SK-N-SH (cell line): Measurements from ENCODE around the gene CACNB3. TPM values are rescaled to one million over a fixed set of nuclear protein-coding genes. Genes with fewer than 3 reads are reported as not detected.

ENCODE experiments used
- CTCF ChIA-PET: fragments of 300-600, 350-600 bp; formaldehyde crosslinking; extraction: SDS; loops from one replicate; lab custom pipeline; 2021; lab: Yijun Ruan, JAX
- POLR2A ChIA-PET: fragments of 350-600 bp; sonication (Branson Sonifier 250); formaldehyde crosslinking; extraction: SDS; loops from one replicate; lab custom pipeline; 2020; ENCODE audit warnings: antibody characterized with exemption, inconsistent platforms; lab: Yijun Ruan, JAX
- DNase-seq: peaks from one replicate; pipeline ENCODE4 v3.0.0; 2012
- H2AFZ ChIP-seq: fragments of 200-600 bp; sonication (generic); 2 replicates; pipeline ENCODE4 v1.8.1; 2016; ENCODE audit warnings: antibody characterized with exemption, mild to moderate bottlenecking, low read depth
- H3F3A ChIP-seq: fragments of 200-600 bp; sonication (generic); replicated peaks from 2 replicates; pipeline ENCODE3; 2016; ENCODE audit warnings: antibody characterized with exemption, mild to moderate bottlenecking; ENCODE audit not compliant: insufficient read depth
- H3K27ac ChIP-seq, 2 experiments: fragments of 200-500 bp in 1 of 2; fragments of 200-600 bp in 1 of 2; sonication (Bioruptor generic) in 1 of 2; sonication (generic), shearing (Covaris generic) in 1 of 2; 2 replicates each; pipeline versions ENCODE4 v1.5.1 to v1.6.1; 2014 to 2016; ENCODE audit warnings: low read depth in 2 of 2, inconsistent platforms in 1 of 2, low read length in 1 of 2, mild to moderate bottlenecking in 1 of 2, mixed read lengths in 1 of 2
- H3K27me3 ChIP-seq: fragments of 200-600 bp; sonication (generic), shearing (Covaris generic); 2 replicates; pipeline ENCODE4 v1.6.1; 2016; ENCODE audit warnings: mixed run types; ENCODE audit not compliant: insufficient read depth
- H3K36me3 ChIP-seq, 2 experiments: fragments of 200-500 bp in 1 of 2; fragments of 200-600 bp in 1 of 2; sonication (Bioruptor generic) in 1 of 2; sonication (generic) in 1 of 2; replicated peaks in 1 of 2; 2 replicates each; pipeline versions ENCODE3 to v1.5.1; 2014 to 2016; ENCODE audit warnings: low read length in 1 of 2, mild to moderate bottlenecking in 1 of 2; ENCODE audit not compliant: insufficient read depth in 2 of 2, control insufficient read depth in 1 of 2
- H3K4me1 ChIP-seq, 2 experiments: fragments of 200-500 bp in 1 of 2; fragments of 200-600 bp in 1 of 2; sonication (Bioruptor generic) in 1 of 2; sonication (generic), shearing (Covaris generic) in 1 of 2; 2 replicates each; pipeline versions ENCODE4 v1.5.1 to v1.6.1; 2014 to 2016; ENCODE audit warnings: low read depth in 1 of 2, low read length in 1 of 2, mixed run types in 1 of 2; ENCODE audit not compliant: insufficient read depth in 2 of 2, control insufficient read depth in 1 of 2
- H3K4me2 ChIP-seq: fragments of 200-600 bp; sonication (generic), shearing (Covaris generic); 2 replicates; pipeline ENCODE4 v1.6.1; 2017; ENCODE audit warnings: mixed run types
- H3K4me3 ChIP-seq, 2 experiments: fragments of 200-500 bp in 1 of 2; fragments of 200-600 bp in 1 of 2; sonication (Bioruptor generic) in 1 of 2; sonication (generic), shearing (Covaris generic) in 1 of 2; 2 replicates each; pipeline versions ENCODE4 v1.5.1 to v1.8.1; 2014 to 2016; ENCODE audit warnings: low read depth in 2 of 2, inconsistent platforms in 1 of 2, low read length in 1 of 2, mild to moderate bottlenecking in 1 of 2, mixed read lengths in 1 of 2, moderate library complexity in 1 of 2
- H3K79me2 ChIP-seq: fragments of 200-600 bp; sonication (generic); 2 replicates; pipeline ENCODE4 v1.8.1; 2017; ENCODE audit warnings: mild to moderate bottlenecking; ENCODE audit not compliant: insufficient read depth
- H3K9ac ChIP-seq: fragments of 200-600 bp; sonication (generic); 2 replicates; pipeline ENCODE4 v1.6.1; 2017; ENCODE audit warnings: mixed run types
- H3K9me2 ChIP-seq: fragments of 200-600 bp; sonication (generic); 2 replicates; pipeline ENCODE4 v1.6.1; 2017; ENCODE audit warnings: mixed run types
- H3K9me3 ChIP-seq: fragments of 200-600 bp; sonication (generic); 2 replicates; pipeline ENCODE4 v1.6.1; 2017; ENCODE audit warnings: mixed run types, mild to moderate bottlenecking, moderate library complexity
- H4K20me1 ChIP-seq: fragments of 200-600 bp; sonication (generic); 2 replicates; pipeline ENCODE4 v1.6.1; 2017; ENCODE audit warnings: mild to moderate bottlenecking, mixed run types; ENCODE audit not compliant: insufficient read depth
- CTCF ChIP-seq: fragments of 200-600 bp; sonication (generic); IDR thresholded peaks from 2 replicates; pipeline ENCODE4 v1.6.1; 2017; ENCODE audit warnings: antibody characterized with exemption, mild to moderate bottlenecking, moderate library complexity
- ELF1 ChIP-seq: IDR thresholded peaks from 2 replicates; pipeline ENCODE4 v1.4.0; 2012
- FOSL2 ChIP-seq: IDR thresholded peaks from 2 replicates; pipeline ENCODE4 v1.4.0; 2012; ENCODE audit warnings: low read depth, mild to moderate bottlenecking, moderate library complexity, borderline replicate concordance
- IRF3 ChIP-seq: fragments of 150-350 bp; IDR thresholded peaks from 2 replicates; pipeline ENCODE4 v1.6.1; 2016; ENCODE audit warnings: mild to moderate bottlenecking, low read depth, low read length
- JUND ChIP-seq: IDR thresholded peaks from 2 replicates; pipeline ENCODE4 v1.4.0; 2012
- MAX ChIP-seq: IDR thresholded peaks from 2 replicates; pipeline ENCODE4 v1.4.0; 2012; ENCODE audit warnings: low read depth
- NFIC ChIP-seq: IDR thresholded peaks from 2 replicates; pipeline ENCODE4 v1.4.0; 2012; ENCODE audit warnings: borderline replicate concordance
- NRF1 ChIP-seq: IDR thresholded peaks from 2 replicates; pipeline ENCODE4 v1.6.1; 2012; ENCODE audit warnings: low read depth, mild to moderate bottlenecking, low read length
- PBX3 ChIP-seq: IDR thresholded peaks from 2 replicates; pipeline ENCODE4; 2012
- RAD21 ChIP-seq: IDR thresholded peaks from 2 replicates; pipeline ENCODE4 v1.6.1; 2012; ENCODE audit warnings: mild to moderate bottlenecking, low read length
- RFX5 ChIP-seq: IDR thresholded peaks from 2 replicates; pipeline ENCODE4 v1.6.1; 2012; ENCODE audit warnings: mild to moderate bottlenecking, improper control_type of control experiment, low read length
- RXRA ChIP-seq: IDR thresholded peaks from 2 replicates; pipeline ENCODE4 v1.4.0; 2012; ENCODE audit warnings: low read depth, mild to moderate bottlenecking, borderline replicate concordance
- TAF1 ChIP-seq: IDR thresholded peaks from 2 replicates; pipeline ENCODE4 v1.6.1; 2012; ENCODE audit warnings: low read depth, mild to moderate bottlenecking, low read length, moderate library complexity, borderline replicate concordance
- TCF12 ChIP-seq: IDR thresholded peaks from 2 replicates; pipeline ENCODE4 v1.4.0; 2012
- TEAD4 ChIP-seq: IDR thresholded peaks from 2 replicates; pipeline ENCODE4 v1.4.0; 2012; ENCODE audit warnings: mild to moderate bottlenecking, borderline replicate concordance; ENCODE audit not compliant: insufficient read depth
- USF1 ChIP-seq: IDR thresholded peaks from 2 replicates; pipeline ENCODE4 v1.4.0; 2012; ENCODE audit warnings: low read depth, borderline replicate concordance
- YY1 ChIP-seq: IDR thresholded peaks from 2 replicates; pipeline ENCODE4 v1.4.0; 2012; ENCODE audit warnings: low read depth, mild to moderate bottlenecking
- ZBTB33 ChIP-seq: IDR thresholded peaks from 2 replicates; pipeline ENCODE4 v1.4.0; 2012; ENCODE audit warnings: low read depth, borderline replicate concordance
- WGBS: methylation state at CpG from one replicate; pipeline ENCODE4 v1.1.6; 2017; ENCODE audit warnings: low lambda C conversion rate; 5-methylcytosine and 5-hydroxymethylcytosine counted together
- polyA plus RNA-seq, 3 experiments: library from polyadenylated mRNA; depleted of rRNA; stranded (reverse); fragments of >200 nt; gene quantifications; 2 replicates each; pipeline ENCODE4 v1.2.3, GENCODE V29; 2012

Gene CACNB3
- polyA plus RNA-seq, 1 of the 3 experiments (the other 2 are of a cell fraction): 34.6 TPM

- Histone ChIP-seq H3K27ac (no peak overlapping the region), H3K4me1 (peaks cover 0 to 6% of the 10 kb centered on the region in 2 experiments; a peak in 1 of 4 replicates), H3K36me3 (no peaks in the 10 kb centered on the region), H3K4me2 (no peak overlapping the region), H2AFZ (no peak overlapping the region), H3K27me3 (no peaks in the 10 kb centered on the region), H3K79me2 (no peaks in the 10 kb centered on the region), H3F3A (no peaks in the 10 kb centered on the region), H3K9me3 (no peaks in the 10 kb centered on the region), H3K9ac (no peak overlapping the region), H3K9me2 (no peaks in the 10 kb centered on the region), H4K20me1 (no peaks in the 10 kb centered on the region), H3K4me3 (no peak overlapping the region)
- CTCF ChIA-PET: interaction anchor here (1.2 to 15.6 kb wide), 8 partner anchors 12 to 250 kb away, joined by 3 to 234 read pairs (median 8); no protein-coding TSS in a partner anchor
- DNase-seq: no peak
- TF ChIP-seq FOSL2: no peak
- TF ChIP-seq CTCF: no peak
- no peak for TF ChIP-seq JUND
- no peak for TF ChIP-seq TCF12
- TF ChIP-seq IRF3: no peak
- TF ChIP-seq ZBTB33: no peak
- TF ChIP-seq ELF1: no peak
- TF ChIP-seq RXRA: no peak
- no peak for TF ChIP-seq RFX5
- TF ChIP-seq NRF1: no peak
- no peak for TF ChIP-seq RAD21
- POLR2A ChIA-PET: no interaction called here
- 96% methylated on average over 3 of the region's 3 CpGs for WGBS
These were observed 24.6 kb upstream of the CACNB3 start for GRCh38 chr12:48793696-48794095.

- H3K9ac ChIP-seq: no peak overlapping the region
- H3K36me3 ChIP-seq: no peaks in the 10 kb centered on the region
- no peak overlapping the region for H3K4me3 ChIP-seq
- H4K20me1 ChIP-seq: no peaks in the 10 kb centered on the region
- 86% methylated on average over 3 of the region's 3 CpGs for WGBS
- H3K27ac ChIP-seq: no peak overlapping the region
- no peaks in the 10 kb centered on the region for H3K27me3 ChIP-seq
- H3K9me3 ChIP-seq: no peaks in the 10 kb centered on the region
- DNase-seq: no peak
- no peak overlapping the region for H2AFZ ChIP-seq
- H3F3A ChIP-seq: no peaks in the 10 kb centered on the region
- H3K79me2 ChIP-seq: no peaks in the 10 kb centered on the region
- POLR2A ChIA-PET: no interaction called here
- peaks cover 0 to 4% of the 10 kb centered on the region in 2 experiments; a peak in 1 of 4 replicates for H3K4me1 ChIP-seq
- H3K4me2 ChIP-seq: no peak overlapping the region
- CTCF ChIA-PET: interaction anchor here (0.7 to 15.6 kb wide), 22 partner anchors 13 to 251 kb away, joined by 3 to 234 read pairs (median 6); partner anchors contain the start of genes DDN and KANSL2
- no peaks in the 10 kb centered on the region for H3K9me2 ChIP-seq
- no peak for TF ChIP-seq JUND
- TF ChIP-seq PBX3: no peak
- TF ChIP-seq MAX: no peak
- no peak for TF ChIP-seq USF1
- TF ChIP-seq CTCF: no peak
- no peak for TF ChIP-seq RFX5
- no peak for TF ChIP-seq NFIC
- TF ChIP-seq NRF1: no peak
- no peak for TF ChIP-seq RXRA
- no peak for TF ChIP-seq YY1
- TF ChIP-seq TAF1: no peak
- no peak for TF ChIP-seq TEAD4
These were observed 23.4 kb upstream of the CACNB3 start for GRCh38 chr12:48794870-48795269.
